H7 (cell line): ENCODE data around the gene MEAF6. TPM values are rescaled to one million over a fixed set of nuclear protein-coding genes. Genes with fewer than 3 reads are reported as not detected.
"Not testable (repeated sequence)": the region's sequence is repeated elsewhere in the genome, so short reads cannot be mapped to it uniquely, and the experiment has no call there.

Source experiments
- DNase-seq: peaks from one replicate; pipeline ENCODE4 v3.0.0; 2012
- H3K27me3 ChIP-seq: 2 replicates; pipeline ENCODE4 v1.6.0; 2011; ENCODE audit warnings: mild to moderate bottlenecking, low read length; ENCODE audit not compliant: control insufficient read depth, insufficient read depth
- H3K36me3 ChIP-seq: replicated peaks from 2 replicates; pipeline ENCODE4 v1.5.1; 2011; ENCODE audit warnings: low read length; ENCODE audit not compliant: control insufficient read depth, insufficient read depth
- H3K4me3 ChIP-seq: 2 replicates; pipeline ENCODE4 v1.5.1; 2011; ENCODE audit warnings: low read depth, mild to moderate bottlenecking, control low read depth, low read length, moderate library complexity; ENCODE audit not compliant: insufficient read depth
- total RNA-seq: library from RNA; depleted of rRNA; stranded (reverse); fragments of >200 nt; shearing (Covaris generic); gene quantifications from 2 replicates; pipeline ENCODE4 v1.2.3, GENCODE V29; 2014

MEAF6 gene
- total RNA-seq, 1 experiment from 2014 or later, result 71.3 TPM

- Histone ChIP-seq H3K4me3 (no peak overlapping the region), H3K27me3 (no peaks in the 10 kb centered on the region), H3K36me3 (peaks cover 15% of the 10 kb centered on the region)
- no peak for DNase-seq
These were observed 30.0 kb upstream of the MEAF6 start for GRCh38 chr1:37544530-37544929.

GRCh38 chr1:37540036-37540785 is 25.6 kb upstream of the MEAF6 start:
- no peak for DNase-seq
- peaks cover 22% of the 10 kb centered on the region for H3K36me3 ChIP-seq
- no peak overlapping the region for H3K4me3 ChIP-seq
- H3K27me3 ChIP-seq, result no peaks in the 10 kb centered on the region

GRCh38 chr1:37539154-37539553 is 24.6 kb upstream of the MEAF6 start:
- DNase-seq, H3K4me3 ChIP-seq, H3K27me3 ChIP-seq: not testable (repeated sequence)
- peaks cover 20% of the 10 kb centered on the region for H3K36me3 ChIP-seq

GRCh38 chr1:37537378-37537777 is 22.8 kb upstream of the MEAF6 start:
- Histone ChIP-seq H3K27me3 (no peaks in the 10 kb centered on the region), H3K36me3 (peaks cover 20% of the 10 kb centered on the region), H3K4me3 (no peak overlapping the region)
- DNase-seq, result no peak

- Histone ChIP-seq H3K36me3 (peaks cover 7% of the 10 kb centered on the region), H3K4me3 (no peak overlapping the region), H3K27me3 (no peaks in the 10 kb centered on the region)
- no peak for DNase-seq
These were observed 18.9 kb upstream of the MEAF6 start for GRCh38 chr1:37533317-37534093.

GRCh38 chr1:37532418-37533156 is 18.0 kb upstream of the MEAF6 start:
- H3K4me3 ChIP-seq, DNase-seq, H3K27me3 ChIP-seq, H3K36me3 ChIP-seq: not testable (repeated sequence)

- H3K27me3 ChIP-seq, DNase-seq, H3K36me3 ChIP-seq, H3K4me3 ChIP-seq: not testable (repeated sequence)
These were observed 15.3 kb upstream of the MEAF6 start for GRCh38 chr1:37529888-37530287.

GRCh38 chr1:37519613-37520012 is 5.0 kb upstream of the MEAF6 start:
- no peaks in the 10 kb centered on the region for H3K36me3 ChIP-seq
- no peak for DNase-seq
- peaks cover 2% of the 10 kb centered on the region; the same call in 1 of the 2 replicates for H3K27me3 ChIP-seq
- no peak overlapping the region for H3K4me3 ChIP-seq

- not testable (repeated sequence) for DNase-seq, H3K36me3 ChIP-seq, H3K4me3 ChIP-seq, H3K27me3 ChIP-seq
These were observed 4.4 kb upstream of the MEAF6 start for GRCh38 chr1:37518929-37519328.

- not testable (repeated sequence) for H3K27me3 ChIP-seq, DNase-seq, H3K4me3 ChIP-seq, H3K36me3 ChIP-seq
These were observed 3.7 kb upstream of the MEAF6 start for GRCh38 chr1:37518241-37518640.

- Histone ChIP-seq H3K4me3 (no peak overlapping the region), H3K36me3 (no peaks in the 10 kb centered on the region), H3K27me3 (peaks cover 2% of the 10 kb centered on the region; the same call in 1 of the 2 replicates)
- DNase-seq, result no peak
These were observed 3.0 kb upstream of the MEAF6 start for GRCh38 chr1:37517569-37517968.

- peak overlapping the region; percentile 89 for H3K4me3 ChIP-seq
- no peaks in the 10 kb centered on the region for H3K36me3 ChIP-seq
- peaks cover 2% of the 10 kb centered on the region; the same call in 1 of the 2 replicates for H3K27me3 ChIP-seq
- no peak for DNase-seq
These were observed 844 bp upstream of the MEAF6 start for GRCh38 chr1:37515185-37516034.

GRCh38 chr1:37513795-37514349 is 694 bp downstream of the MEAF6 start:
- Histone ChIP-seq H3K36me3 (peaks cover 2% of the 10 kb centered on the region), H3K4me3 (peak overlapping the region; percentile 89)
- DNase-seq, result peak; percentile 85

GRCh38 chr1:37509181-37509580 is 5.4 kb downstream of the MEAF6 start:
- H3K4me3 ChIP-seq, result no peak overlapping the region
- H3K27me3 ChIP-seq, result no peaks in the 10 kb centered on the region
- DNase-seq, result peak; percentile 41
- H3K36me3 ChIP-seq, result peaks cover 7% of the 10 kb centered on the region

More at GRCh38 chr1:37513795-37514349, 694 bp downstream of the MEAF6 start:
- H3K27me3 ChIP-seq, result no peaks in the 10 kb centered on the region
